Neural cell (in vitro differentiated cells): Measurements from ENCODE around the gene C2orf68. TPM values are rescaled to one million over a fixed set of nuclear protein-coding genes. Genes with fewer than 3 reads are reported as not detected.

Source experiments
- H2AFZ ChIP-seq: fragments of 200-600, 300-800 bp; sonication (generic), shearing (Covaris generic); 2 replicates; pipeline ENCODE4 v1.6.0; 2014; ENCODE audit warnings: low read depth, mild to moderate bottlenecking, antibody characterized with exemption, low read length, moderate library complexity
- H3F3A ChIP-seq: fragments of 200-600 bp; shearing (Covaris generic); 2 replicates; pipeline ENCODE4 v1.6.1; 2016; ENCODE audit warnings: mild to moderate bottlenecking, moderate library complexity, mixed read lengths, antibody characterized with exemption, low read length; ENCODE audit not compliant: insufficient read depth, poor library complexity, severe bottlenecking
- H3K27ac ChIP-seq: fragments of 200-600, 300-800 bp; sonication (generic), shearing (Covaris generic); 2 replicates; pipeline ENCODE4 v1.5.1; 2014; ENCODE audit warnings: mild to moderate bottlenecking, low read length, moderate library complexity
- H3K27me3 ChIP-seq: fragments of 300-800, 200-600 bp; sonication (generic), shearing (Covaris generic); 2 replicates; pipeline ENCODE4 v1.6.0; 2014; ENCODE audit warnings: mild to moderate bottlenecking, low read depth, low read length, moderate library complexity; ENCODE audit not compliant: insufficient read depth
- H3K36me3 ChIP-seq: fragments of 300-800, 200-600 bp; sonication (generic), shearing (Covaris generic); 2 replicates; pipeline ENCODE4 v1.5.1; 2014; ENCODE audit warnings: mild to moderate bottlenecking, antibody characterized with exemption, low read length, moderate library complexity; ENCODE audit not compliant: insufficient read depth
- H3K4me2 ChIP-seq: fragments of 300-800, 200-600 bp; sonication (generic), shearing (Covaris generic); 2 replicates; pipeline ENCODE4 v1.6.0; 2014; ENCODE audit warnings: mild to moderate bottlenecking, low read length
- H3K4me3 ChIP-seq: fragments of 300-800, 200-600 bp; sonication (generic), shearing (Covaris generic); 2 replicates; pipeline ENCODE4 v1.5.1; 2014; ENCODE audit warnings: mild to moderate bottlenecking, low read length, moderate library complexity
- H3K79me2 ChIP-seq: fragments of 200-600 bp; shearing (Covaris generic); replicated peaks from 2 replicates; pipeline ENCODE4 v1.6.0; 2014; ENCODE audit warnings: mild to moderate bottlenecking, low read length, moderate library complexity; ENCODE audit not compliant: insufficient read depth
- H3K9ac ChIP-seq: fragments of 300-800, 200-600 bp; sonication (generic), shearing (Covaris generic); 2 replicates; pipeline ENCODE4 v1.6.1; 2016; ENCODE audit warnings: mild to moderate bottlenecking, low read length, mixed read lengths
- H3K9me2 ChIP-seq: fragments of 200-600 bp; shearing (Covaris generic); 2 replicates; pipeline ENCODE4 v1.6.1; 2016; ENCODE audit warnings: mild to moderate bottlenecking, low read length, mixed read lengths; ENCODE audit not compliant: insufficient read depth
- H3K9me3 ChIP-seq: fragments of 200-600, 300-800 bp; sonication (generic), shearing (Covaris generic); 2 replicates; pipeline ENCODE4 v1.6.1; 2016; ENCODE audit warnings: mild to moderate bottlenecking, mixed run types, low read length, moderate library complexity, mixed read lengths
- H4K20me1 ChIP-seq: fragments of 200-600 bp; shearing (Covaris generic); 2 replicates; pipeline ENCODE4 v1.6.1; 2016; ENCODE audit warnings: mild to moderate bottlenecking, mixed run types; ENCODE audit not compliant: insufficient read depth
- CTCF ChIP-seq: fragments of 450-650 bp; IDR thresholded peaks from 2 replicates; pipeline ENCODE4 v1.5.1; 2014; ENCODE audit warnings: antibody characterized with exemption, mild to moderate bottlenecking, moderate library complexity; ENCODE audit not compliant: poor library complexity, severe bottlenecking
- EP300 ChIP-seq: fragments of 450-650 bp; conservative IDR thresholded peaks from 2 replicates; pipeline ENCODE4 v1.6.1; 2014; ENCODE audit warnings: antibody characterized with exemption, mild to moderate bottlenecking, moderate library complexity; ENCODE audit not compliant: poor library complexity, severe bottlenecking
- EZH2 ChIP-seq: fragments of 200-600, 300-800 bp; shearing (Covaris generic), sonication (generic); IDR thresholded peaks from 2 replicates; pipeline ENCODE4 v1.6.1; 2014; ENCODE audit warnings: antibody characterized with exemption, low read length, borderline replicate concordance, mild to moderate bottlenecking; ENCODE audit not compliant: insufficient read depth, poor library complexity, severe bottlenecking
- MXI1 ChIP-seq: fragments of 450-650 bp; conservative IDR thresholded peaks from 2 replicates; pipeline ENCODE4 v1.6.1; 2014; ENCODE audit warnings: antibody characterized with exemption, mild to moderate bottlenecking; ENCODE audit not compliant: poor library complexity, severe bottlenecking
- POLR2AphosphoS5 ChIP-seq: IDR thresholded peaks from 2 replicates; pipeline ENCODE4 v1.6.1; 2012
- RAD21 ChIP-seq: fragments of 450-650 bp; conservative IDR thresholded peaks from 2 replicates; pipeline ENCODE4 v1.6.1; 2014; ENCODE audit warnings: antibody characterized with exemption, mild to moderate bottlenecking, moderate library complexity
- REST ChIP-seq: IDR thresholded peaks from 2 replicates; pipeline ENCODE4 v1.6.1; 2012; ENCODE audit warnings: borderline replicate concordance
- SMC3 ChIP-seq: fragments of 450-650 bp; conservative IDR thresholded peaks from 2 replicates; pipeline ENCODE4 v1.6.1; 2014; ENCODE audit warnings: antibody characterized with exemption, mild to moderate bottlenecking, moderate library complexity; ENCODE audit not compliant: poor library complexity
- TAF1 ChIP-seq: IDR thresholded peaks from 2 replicates; pipeline ENCODE4 v1.6.1; 2012; ENCODE audit warnings: low read depth
- polyA plus RNA-seq: library from polyadenylated mRNA; depleted of rRNA; stranded (reverse); fragments of >200 nt; gene quantifications from 2 replicates; pipeline ENCODE4 v1.2.3, GENCODE V29; 2014

The C2orf68 gene
- polyA plus RNA-seq, 1 donor from 2014 or later = 28.0 TPM

GRCh38 chr2:85649201-85650190, 37.6 kb upstream of the C2orf68 start:
- Histone ChIP-seq H4K20me1 (no peaks in the 10 kb centered on the region), H3K4me3 (no peak overlapping the region), H3K4me2 (no peak overlapping the region), H3K27me3 (no peaks in the 10 kb centered on the region), H2AFZ (no peak overlapping the region), H3K9ac (no peak overlapping the region), H3K27ac (no peak overlapping the region), H3F3A (no peaks in the 10 kb centered on the region), H3K79me2 (no peaks in the 10 kb centered on the region), H3K9me2 (no peaks in the 10 kb centered on the region), H3K9me3 (no peaks in the 10 kb centered on the region), H3K36me3 (peaks cover 11% of the 10 kb centered on the region)
- TF ChIP-seq SMC3 (no peak), REST (no peak), RAD21 (no peak), CTCF (no peak), POLR2AphosphoS5 (no peak), MXI1 (no peak), TAF1 (no peak), EP300 (no peak), EZH2 (no peak)

- no peaks in the 10 kb centered on the region for H3K9me3 ChIP-seq
- H2AFZ ChIP-seq = no peak overlapping the region
- no peak for TF ChIP-seq EP300
- TF ChIP-seq RAD21 = no peak
- no peak for TF ChIP-seq MXI1
- no peak for TF ChIP-seq EZH2
- TF ChIP-seq TAF1 = no peak
- no peak for TF ChIP-seq CTCF
- no peak for TF ChIP-seq REST
- no peak for TF ChIP-seq SMC3
- no peak for TF ChIP-seq POLR2AphosphoS5
- no peaks in the 10 kb centered on the region for H3F3A ChIP-seq
- no peaks in the 10 kb centered on the region for H3K9me2 ChIP-seq
- H3K4me2 ChIP-seq = no peak overlapping the region
- H3K27ac ChIP-seq = no peak overlapping the region
- no peak overlapping the region for H3K9ac ChIP-seq
- H3K36me3 ChIP-seq = peaks cover 11% of the 10 kb centered on the region
- H3K79me2 ChIP-seq = no peaks in the 10 kb centered on the region
- no peaks in the 10 kb centered on the region for H4K20me1 ChIP-seq
- H3K4me3 ChIP-seq = no peak overlapping the region
- H3K27me3 ChIP-seq = no peaks in the 10 kb centered on the region
Measured at GRCh38 chr2:85648619-85649018, 36.8 kb upstream of the C2orf68 start.
